GM11168 (cell line): ENCODE measurements around the gene NEURL4.

Experiments
- in situ Hi-C: fragments of 300-500 bp; cut with MboI; formaldehyde crosslinking; loops from one replicate; pipeline ENCODE4 v1.12.0; 2022; ENCODE audit warnings: low sequenced_read_pairs; ENCODE audit not compliant: unreplicated experiment

NEURL4 gene

DNA sequence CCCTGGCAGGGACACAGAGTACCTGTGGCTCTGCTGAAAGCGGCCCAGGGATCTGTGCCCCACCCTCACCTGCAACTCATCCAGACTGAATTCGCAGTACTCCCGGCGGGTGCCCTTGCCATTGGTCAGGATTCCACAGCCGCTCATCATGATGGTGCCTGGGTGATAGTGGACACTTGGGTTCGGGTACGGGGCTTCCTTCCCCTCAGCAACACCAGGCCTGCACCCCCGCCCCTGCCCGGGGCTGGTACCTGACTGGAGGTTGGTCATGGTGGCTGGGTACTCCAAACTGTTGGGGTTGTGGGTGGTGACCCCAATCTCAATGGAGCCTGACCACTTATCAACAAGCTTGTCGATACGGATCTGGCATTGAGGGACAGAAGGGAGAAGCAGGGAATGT is 2.9 kb downstream of the NEURL4 start:
- in situ Hi-C loops = no loop called here

DNA sequence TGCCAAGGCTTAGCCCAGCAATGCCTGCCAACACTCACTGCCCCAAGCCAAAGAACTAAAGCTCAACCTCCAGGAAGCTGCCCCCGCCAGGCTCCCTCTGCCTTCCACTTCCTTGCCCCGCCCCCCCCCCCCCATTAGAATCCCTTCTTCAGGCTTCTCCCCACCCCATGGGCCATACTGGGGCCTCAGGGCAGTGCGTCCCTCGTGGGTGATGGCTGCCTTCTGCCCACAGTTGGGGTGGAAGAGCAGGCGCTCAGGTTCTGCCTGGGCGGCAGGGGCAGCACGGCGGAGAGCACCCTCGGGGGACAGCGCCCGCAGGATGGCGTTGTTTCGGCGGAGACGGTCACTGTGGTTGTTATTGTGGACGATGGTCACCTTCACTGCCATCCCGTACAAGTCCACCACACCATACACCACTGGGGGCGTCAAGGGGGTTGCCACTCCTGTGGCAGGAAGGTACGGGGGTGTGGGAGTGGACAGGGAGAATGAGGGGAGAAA is 4.1 kb downstream of the NEURL4 start:
- in situ Hi-C loops = no loop called here

DNA sequence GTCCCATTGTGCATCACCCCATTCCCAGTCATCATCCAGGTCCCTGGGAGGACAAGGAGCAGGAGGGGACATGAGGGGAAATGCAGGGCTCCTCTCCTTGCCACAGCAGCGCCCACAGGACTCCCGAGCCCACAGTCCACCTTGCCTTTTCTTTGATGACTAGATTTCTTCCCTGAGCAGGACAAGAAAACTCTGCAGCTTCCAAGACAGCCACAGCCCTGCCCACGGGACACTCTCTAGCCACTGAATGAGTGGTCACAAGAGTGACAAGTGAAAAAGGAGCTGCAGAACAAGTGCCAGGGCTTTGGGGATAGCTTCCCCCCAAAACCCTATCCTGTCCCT is 4.7 kb downstream of the NEURL4 start:
- in situ Hi-C loops = no loop called here

DNA sequence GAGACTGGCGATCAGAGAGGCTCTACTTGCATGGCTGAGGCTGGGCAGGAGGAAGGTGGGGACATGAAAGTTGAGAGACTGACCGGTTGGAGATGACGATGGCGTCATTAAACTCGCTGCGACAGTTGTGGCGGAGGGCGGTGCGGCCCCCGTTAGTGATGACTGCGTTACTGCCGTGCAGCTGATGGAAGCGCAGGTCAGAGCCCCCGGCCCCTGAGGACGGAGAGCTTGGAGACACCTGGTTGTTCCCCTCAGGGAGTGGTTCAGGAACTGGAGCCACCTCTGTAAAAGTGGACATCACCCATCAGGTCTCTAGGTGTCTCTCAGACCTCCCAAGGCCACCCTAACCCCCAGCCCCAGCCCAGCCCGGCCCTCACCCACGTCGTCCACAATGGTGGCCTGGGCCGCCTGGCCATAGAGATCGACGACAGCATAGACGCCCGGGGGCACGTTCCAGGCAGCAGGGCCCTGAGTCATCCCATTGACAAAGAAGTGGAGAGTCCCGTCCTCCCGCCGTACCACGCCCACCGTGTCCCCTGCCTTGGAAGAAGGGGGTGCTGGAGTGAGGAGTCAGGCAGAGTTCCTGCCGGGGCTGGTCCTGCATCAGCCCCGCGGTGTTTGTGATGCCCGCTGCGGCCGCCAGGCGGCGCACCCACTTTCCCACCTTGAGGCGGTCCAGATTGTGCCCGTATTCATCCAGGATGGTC is 5.3 kb downstream of the NEURL4 start:
- in situ Hi-C loops = no loop called here

DNA sequence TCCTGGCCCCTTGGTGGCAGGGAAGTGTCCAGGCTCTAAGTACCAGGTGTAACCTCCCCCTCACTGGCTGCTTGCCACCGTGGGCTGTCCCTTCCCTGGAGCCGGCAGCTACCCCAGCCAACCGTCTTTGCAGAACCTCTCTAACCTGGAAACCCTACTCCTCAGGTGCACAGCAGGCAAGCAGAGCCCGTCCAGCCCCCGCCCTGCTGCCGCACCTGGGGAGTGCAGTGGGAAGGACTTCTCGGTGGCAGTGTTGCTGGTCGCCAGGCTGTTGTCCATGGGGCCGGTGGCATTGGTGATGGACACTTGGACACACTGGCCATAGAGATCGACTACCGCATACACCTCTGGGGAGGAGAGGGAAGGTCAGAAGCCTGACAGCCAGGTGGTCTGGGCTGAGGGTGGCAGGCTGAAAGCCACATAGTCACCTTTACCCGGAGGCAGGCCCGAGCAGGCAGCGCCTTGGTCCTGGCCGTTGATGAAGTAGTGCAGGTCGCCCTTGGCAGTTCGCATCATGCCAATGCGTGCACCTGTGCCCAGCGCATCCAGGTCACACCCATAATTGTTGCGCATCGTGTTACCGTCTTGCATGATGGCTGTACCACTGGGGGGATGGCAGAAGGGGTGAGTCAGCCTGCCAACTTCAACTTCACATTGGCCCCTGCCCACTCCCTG is 6.5 kb downstream of the NEURL4 start:
- in situ Hi-C loops = no loop called here

DNA sequence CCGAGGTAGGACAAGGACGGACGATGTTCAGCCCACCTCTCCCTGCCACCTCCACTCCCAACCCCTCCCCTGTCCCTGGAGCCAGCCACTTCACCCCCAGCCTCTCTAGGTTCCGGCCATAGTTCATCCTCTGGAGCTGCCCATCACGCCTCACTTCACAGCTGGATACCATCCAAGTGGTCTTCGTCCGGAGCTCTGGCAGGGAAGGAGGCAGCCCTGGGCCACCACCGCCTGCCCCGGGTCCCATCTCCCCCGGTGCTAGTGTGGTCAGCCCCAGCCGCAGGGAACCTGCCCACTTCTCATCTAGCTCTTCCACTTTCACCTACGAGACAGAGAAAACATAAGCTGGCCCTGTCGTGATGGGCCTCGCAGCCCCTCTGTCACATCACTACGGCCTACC is 7.7 kb downstream of the NEURL4 start:
- in situ Hi-C loops = no loop called here

DNA sequence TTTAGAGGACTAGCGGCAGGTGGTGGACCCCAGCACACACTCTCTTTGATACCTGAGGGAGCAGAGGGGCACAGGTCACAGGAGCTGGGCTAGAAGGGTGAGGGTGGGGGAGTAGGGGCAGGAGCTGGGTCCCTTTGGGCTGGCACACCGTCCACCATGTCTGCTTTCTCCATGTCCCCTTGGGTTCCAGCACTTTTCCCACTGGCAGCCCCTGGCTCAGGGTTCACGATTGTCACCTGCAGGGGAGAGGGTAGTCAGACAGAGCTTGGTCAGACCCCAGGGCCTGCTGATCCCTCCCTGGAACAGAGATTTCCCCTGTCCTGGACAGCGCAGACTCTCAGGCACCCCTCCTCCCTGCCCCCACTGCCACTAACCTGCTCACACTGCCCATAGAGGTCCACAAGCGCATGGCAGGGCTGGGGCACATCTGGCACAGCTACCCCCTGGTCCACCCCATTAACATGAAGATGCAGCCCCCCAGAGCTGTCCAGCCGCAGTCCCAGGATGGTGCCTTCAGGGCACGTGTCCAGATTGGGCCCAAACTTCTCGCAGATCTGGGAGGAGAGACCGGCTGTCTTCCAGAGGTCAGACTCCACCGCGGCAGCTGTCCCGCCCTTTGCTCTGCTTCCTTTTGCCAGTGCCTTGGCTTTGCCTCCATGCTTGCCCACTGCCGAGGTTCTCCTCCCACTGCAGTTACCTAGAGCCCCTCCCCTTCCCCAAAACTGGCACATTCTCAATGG is 10.8 kb downstream of the NEURL4 start:
- in situ Hi-C loops = no loop called here

DNA sequence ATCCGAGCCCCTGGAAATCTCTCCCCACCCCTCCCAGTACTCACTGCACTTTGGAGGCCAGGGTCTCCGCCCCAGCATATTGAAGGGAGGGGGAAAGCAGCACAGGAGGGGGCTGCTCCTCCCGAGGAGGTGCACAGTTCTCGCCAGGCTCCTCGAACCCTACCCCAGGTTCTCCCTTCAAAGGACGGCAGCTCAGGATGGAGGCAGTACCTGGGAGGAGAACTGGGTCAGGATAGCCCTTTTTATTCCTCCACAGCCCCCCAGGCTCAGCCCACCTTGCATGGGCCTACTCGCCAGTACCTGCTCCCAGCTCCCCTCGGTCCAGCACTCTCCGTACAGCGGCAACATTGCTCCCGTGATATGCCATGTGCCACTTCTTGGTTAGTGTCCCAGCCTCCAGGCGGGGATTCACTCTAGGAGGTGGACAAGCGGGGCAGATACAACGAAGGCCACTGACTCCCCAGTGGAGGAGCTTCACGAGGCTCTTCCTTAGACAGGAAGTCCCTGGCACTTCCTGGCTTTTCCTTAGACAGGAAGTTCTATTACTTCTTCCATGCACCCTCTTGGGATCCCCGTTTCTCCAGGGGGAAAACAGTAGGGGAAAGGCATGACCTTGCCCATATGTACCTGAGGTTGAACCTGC is 11.9 kb downstream of the NEURL4 start:
- in situ Hi-C loops = no loop called here

DNA sequence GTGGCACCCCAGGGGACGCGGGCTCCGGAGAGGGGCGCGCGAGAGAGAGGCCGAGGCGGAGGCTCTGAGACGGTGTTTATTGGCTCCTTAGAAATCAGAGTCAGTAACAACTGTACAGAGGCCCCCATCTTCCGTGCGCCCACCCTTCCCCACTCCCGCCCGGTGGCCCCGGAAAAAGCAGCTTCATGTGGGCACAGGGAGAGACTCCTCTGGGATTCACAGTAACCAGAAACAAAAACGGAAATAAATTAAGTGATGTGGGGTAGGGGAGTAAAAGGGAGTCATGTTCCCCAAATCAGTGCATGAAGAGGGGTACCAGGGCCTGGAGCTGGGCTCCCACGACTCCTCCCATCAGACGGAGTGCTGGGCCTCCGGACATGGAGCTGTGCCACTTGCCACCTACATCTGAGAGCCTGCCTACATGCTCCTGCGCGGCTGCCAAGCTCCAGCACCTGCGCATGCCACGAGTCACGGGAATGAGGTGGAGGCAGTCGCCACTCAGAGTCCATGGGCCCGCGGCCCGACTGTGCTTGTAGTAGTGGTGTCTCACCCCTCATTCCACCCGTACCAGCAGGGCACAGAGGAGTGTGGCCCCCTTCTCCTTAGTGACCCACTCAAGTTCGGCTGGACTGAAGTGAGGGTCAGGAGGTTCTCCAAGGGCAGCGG is 13.4 kb downstream of the NEURL4 start:
- in situ Hi-C loops = no loop called here

DNA sequence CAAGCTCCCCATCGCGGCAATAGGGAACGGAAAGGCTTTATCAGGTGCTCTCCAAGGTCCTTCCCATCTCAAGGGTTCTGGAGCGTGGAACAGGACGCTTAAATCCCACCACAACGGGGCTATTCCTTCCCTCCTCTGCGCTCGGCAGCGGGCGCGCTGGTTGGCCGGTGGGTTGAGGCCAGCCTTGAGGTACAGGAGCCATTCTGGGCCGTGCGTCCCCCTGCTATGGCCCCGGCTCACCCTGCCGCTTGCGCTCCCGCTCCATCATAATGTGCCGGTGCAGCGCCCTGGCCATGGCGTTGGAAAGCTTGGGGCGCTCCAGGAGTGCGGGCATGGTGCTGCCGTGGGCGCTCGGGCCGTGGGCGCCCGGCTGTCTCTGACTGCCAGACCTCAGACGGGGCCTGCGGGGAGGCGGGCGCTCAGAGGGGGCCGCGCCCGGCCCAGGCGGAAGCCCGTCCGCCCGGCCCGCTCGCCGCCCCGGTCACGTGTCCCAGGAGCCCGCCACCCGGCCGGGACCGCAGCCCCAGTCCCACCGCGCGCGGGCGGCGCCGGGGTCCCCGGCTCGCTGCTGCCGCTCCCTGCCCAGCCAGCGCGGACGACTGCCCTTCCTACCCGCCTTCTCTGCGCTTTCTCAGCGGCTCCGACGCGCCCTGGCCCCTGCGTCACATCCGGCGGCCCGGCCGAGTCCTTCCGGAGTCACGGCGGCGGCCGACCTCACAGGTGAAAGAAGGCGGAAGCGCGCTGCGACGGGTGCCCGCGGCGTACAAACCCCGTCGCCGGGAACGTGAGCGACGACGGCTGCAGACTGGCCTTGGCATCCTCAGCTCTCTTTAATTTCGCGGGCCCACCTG is 14.2 kb downstream of the NEURL4 start, which contains the start of gene GPS2:
TSS of gene GPS2 (minus strand) at position 642 of the 851 bp plus-strand sequence. CDS start at position 334, 308 bp downstream.
- in situ Hi-C loops = no loop called here

DNA sequence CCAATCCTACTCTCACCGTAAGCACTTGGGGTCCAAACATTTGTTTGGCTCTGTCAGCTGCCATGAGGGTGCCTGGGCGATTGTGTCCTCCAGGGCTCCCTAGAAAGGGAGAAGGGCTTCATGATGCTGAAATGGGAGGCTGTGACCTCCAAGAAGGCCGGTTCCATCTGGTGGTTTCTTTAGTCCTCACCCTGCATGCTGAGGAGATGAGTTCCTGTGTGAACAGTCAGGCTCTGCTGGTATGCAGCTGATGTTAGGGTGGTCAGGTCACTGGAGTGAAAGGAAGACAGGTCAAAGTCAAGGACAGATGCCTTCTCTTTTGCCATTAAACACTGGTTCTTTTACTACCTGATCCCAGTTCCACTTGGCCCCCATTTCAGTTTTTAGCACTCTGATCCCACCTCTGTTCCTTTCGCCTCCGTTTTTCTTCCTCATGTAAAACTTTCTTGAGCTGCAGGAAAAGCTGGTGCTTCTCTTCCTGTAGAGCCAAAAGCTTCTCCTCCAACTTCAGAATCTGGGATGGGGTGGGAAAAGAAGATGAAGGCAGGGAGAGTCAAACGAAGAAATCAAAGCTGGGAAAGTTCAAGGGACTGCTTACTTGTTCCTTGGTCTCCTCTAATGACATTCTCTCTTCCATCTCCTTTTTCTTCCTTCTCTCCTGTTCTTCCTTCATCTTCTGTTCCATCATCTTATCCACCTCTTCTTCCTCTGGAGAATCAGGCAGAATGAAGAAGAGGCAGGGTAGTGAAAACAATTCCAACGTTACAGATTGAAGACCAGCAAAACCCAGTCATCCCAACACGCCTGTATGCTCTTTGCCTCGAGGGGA is 15.0 kb downstream of the NEURL4 start:
- in situ Hi-C loops = no loop called here

DNA sequence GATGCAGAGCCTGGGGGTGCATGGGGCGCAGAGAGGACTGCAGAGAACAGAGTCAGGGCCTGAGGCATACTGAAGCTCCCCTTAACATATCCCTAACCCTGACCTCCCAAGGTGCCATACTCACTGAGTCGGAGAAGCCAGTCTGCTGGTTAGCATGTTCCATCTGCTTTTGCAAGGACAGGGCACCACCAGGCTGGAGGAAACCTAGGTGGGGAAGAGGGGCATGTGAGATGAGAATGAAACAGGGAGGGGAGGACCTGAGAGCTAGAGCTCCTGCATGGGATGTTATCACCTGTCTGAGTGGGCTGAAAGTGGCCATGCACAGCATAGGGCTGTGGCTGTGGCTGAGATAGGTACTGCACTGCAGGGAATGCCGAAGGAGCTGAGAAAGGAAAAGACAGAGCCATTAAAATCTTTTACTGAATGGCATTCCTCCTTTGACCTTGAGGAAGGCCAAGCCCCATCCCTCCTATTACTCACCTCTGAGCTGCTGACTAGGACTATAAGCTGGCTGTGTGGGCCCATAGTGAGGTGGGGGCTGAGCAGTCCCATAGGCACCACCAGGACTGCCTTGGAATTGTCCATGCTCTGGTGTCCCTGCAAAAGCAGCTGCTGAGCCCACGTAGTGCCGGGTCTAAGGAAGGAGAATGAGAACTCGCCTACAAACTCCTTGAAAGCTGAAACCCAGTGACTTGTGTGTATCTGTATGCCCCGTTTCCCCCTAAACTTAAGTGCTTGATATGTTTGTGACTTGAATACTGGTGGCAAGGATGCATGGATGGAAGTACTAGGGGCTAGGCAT is 15.8 kb downstream of the NEURL4 start:
- in situ Hi-C loops = no loop called here

DNA sequence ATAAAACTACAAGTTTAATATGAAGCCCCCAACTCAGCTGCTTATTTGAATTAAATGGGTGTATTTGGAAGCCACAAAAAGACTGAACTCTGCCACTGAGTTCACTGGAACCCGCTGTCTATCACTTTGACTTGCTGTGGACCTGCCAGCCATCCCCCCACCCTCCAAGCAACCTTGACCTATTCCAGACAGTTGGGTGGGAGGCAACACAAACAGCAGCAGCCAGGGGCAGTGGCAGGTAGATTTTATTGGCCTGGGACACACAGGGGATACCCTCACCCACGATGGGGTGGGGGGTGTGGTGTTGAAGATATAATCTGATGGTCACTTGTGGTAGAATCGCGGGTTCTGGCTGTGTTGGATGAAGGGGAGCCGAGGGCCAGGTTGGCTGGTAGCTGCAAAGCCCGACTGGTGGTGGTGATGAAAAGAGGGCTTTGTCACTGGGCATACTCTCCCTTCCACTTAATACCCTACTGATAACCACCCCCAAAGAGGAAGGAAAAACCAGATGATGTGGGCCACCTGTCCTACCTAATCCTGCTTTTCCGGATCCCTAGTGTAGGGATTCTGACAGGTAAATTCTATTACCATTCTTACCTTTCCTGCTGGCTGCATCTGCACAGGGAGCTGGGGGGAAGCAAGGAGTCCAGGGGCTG is 16.6 kb downstream of the NEURL4 start:
- in situ Hi-C loops = no loop called here

DNA sequence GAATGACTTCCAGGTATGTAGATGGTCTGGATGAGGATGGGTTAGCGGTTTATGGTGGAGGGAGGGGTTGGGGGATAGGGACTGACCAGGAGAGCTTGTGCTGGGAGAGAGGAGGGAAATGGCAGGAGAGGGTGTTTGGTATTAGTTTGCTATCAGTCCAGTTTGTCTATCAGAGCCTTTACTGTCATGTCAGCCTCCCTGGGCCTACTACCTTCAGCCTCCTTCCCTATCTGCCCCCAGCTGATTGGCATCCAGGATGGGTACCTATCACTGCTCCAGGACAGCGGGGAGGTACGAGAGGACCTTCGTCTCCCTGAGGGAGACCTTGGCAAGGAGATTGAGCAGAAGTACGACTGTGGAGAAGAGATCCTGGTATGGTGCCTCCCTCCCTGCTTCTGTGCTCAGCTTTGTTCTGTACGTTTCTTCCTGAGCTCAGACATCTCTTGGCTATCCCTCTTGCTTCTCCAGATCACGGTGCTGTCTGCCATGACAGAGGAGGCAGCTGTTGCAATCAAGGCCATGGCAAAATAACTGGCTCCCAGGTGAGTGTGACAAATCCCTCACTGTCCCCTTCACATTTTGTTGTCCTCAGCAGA is 17.9 kb downstream of the NEURL4 start:
- in situ Hi-C loops = no loop called here

DNA sequence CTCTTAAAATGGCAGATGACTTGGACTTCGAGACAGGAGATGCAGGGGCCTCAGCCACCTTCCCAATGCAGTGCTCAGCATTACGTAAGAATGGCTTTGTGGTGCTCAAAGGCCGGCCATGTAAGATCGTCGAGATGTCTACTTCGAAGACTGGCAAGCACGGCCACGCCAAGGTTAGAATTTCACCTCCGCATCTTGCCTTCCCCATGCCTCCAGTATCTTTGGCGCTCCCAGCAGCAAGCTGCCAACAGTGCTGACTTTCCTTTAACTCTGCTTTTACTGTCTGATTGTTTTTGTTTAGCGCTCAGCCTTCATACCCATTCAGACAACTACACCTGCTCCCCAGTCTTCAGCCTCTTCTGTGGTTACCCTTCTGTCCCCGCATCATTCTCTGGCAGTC is 19.5 kb downstream of the NEURL4 start:
- in situ Hi-C loops = no loop called here

DNA sequence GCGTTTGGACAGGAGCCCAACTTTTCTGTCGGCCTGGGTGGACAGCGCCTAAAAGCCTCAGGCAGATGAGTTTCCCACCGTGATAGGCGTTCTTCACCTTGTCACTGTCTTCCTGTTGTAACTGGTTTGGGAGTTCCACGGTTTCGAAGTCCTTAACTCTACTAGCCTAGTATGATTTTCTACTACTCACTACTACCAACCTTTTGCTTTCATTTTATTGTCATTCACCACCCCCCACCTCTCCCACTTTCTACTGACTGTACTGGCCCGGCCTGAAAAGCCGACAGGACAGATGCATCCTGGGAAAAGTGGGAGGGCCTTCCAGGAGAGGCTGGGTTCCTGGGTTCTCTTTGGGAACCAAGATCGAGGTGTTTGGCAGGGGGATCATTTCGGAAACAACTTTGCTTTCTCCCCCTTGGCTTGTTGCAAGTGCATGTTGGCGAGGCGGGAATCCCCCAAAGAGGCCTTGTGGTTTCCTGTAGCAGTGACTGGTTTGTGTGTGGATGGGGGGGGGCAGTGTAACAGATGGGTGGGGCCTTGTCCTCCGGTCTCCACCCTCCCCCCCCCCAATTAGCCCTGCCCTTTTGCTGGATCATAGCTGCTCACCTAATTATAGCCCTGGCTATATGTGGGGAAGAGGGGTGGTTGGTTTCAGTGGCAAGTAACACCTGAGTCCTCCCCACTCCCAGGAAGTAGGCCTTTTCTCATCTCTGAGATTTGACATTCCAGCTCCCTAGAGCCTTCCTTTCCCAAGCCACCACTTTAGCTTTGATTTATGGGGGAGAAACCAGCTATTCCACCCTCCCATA is 20.3 kb downstream of the NEURL4 start:
- in situ Hi-C loops = no loop called here
